ENCODE data around the gene JCAD. TPM values are rescaled to one million over a fixed set of nuclear protein-coding genes. Genes with fewer than 3 reads are reported as not detected.

Gene JCAD
- total and polyA plus RNA-seq, 9 of the 15 experiments (the other 6 are each of a cell fraction or from before 2014, with no cell fraction given), result not detected

GRCh38 chr10:30050411-30050810, 9.0 kb downstream of the JCAD start:
- FAIRE-seq (no peak), ATAC-seq (no peak), DNase-seq (ENCODE audit: extremely low read depth in 1 of 4, low spot score in 3 of 4) (no peak)
- no TSS peak for BruUV-seq (replicated peaks)
- intact Hi-C loops (cut with micrococcal nuclease) (no loop called here), in situ Hi-C loops (cut with MboI) (no loop called here)
- CTCF ChIA-PET (ENCODE audit: low intra/inter-chr PET ratio), result no interaction called here
- Histone ChIP-seq H3K27ac (ENCODE audit: extremely low read depth, low read depth, low read length) (no peak overlapping the region), H3K36me3 (ENCODE audit: control insufficient read depth, insufficient read depth, low read length) (no peaks in the 10 kb centered on the region), H4K20me1 (replicated peaks; ENCODE audit: control insufficient read depth, insufficient read depth, low read length) (no peaks in the 10 kb centered on the region), H3K4me3 (no peak overlapping the region), H3K27me3 (ENCODE audit: control insufficient read depth in 2 of 2, insufficient read depth in 2 of 2, low read length in 2 of 2) (peaks cover 16 to 36% of the 10 kb centered on the region in 2 experiments), H3K9me3 (replicated peaks; ENCODE audit: control insufficient read depth, insufficient read depth, low read depth, low read length) (no peaks in the 10 kb centered on the region), H3K9me1 (ENCODE audit: control insufficient read depth, insufficient read depth, low read length) (no peaks in the 10 kb centered on the region), H3K4me2 (ENCODE audit: insufficient read depth, low read length) (no peak overlapping the region), H3K9ac (ENCODE audit: insufficient read depth in 1 of 2, low read depth in 2 of 2, low read length in 2 of 2) (no peak overlapping the region), H2AFZ (ENCODE audit: low read depth, low read length) (no peak overlapping the region), H3K4me1 (replicated peaks in 1 of 2; ENCODE audit: control insufficient read depth in 2 of 2, insufficient read depth in 2 of 2, low read length in 2 of 2) (peaks cover 0 to 4% of the 10 kb centered on the region in 2 experiments; a peak in 1 of 5 replicates), H3K79me2 (ENCODE audit: control insufficient read depth, insufficient read depth, low read length) (no peaks in the 10 kb centered on the region)
- POLR2A ChIA-PET, result interaction anchor here (1.0 kb wide), 1 partner anchor 8 kb away, joined by 3 read pairs; no protein-coding TSS in a partner anchor
- WGBS (ENCODE audit: insufficient coverage, low coverage, missing lambda C conversion rate), result 0% methylated on average over 3 of the region's 3 CpGs
- TF ChIP-seq BCLAF1 (IDR thresholded peaks at IDR 0.05; ENCODE audit: borderline replicate concordance in 1 of 2, control insufficient read depth in 1 of 2, low read depth in 2 of 2, low read length in 1 of 2) (no peak), MGA (IDR thresholded peaks at IDR 0.05) (no peak), RNF2 (IDR thresholded peaks at IDR 0.05) (no peak), TRIM28 (IDR thresholded peaks at IDR 0.05) (no peak), KLF16 (IDR thresholded peaks at IDR 0.05) (no peak), SIRT6 (IDR thresholded peaks at IDR 0.05; ENCODE audit: low read depth, low read length) (no peak), RFX1 (IDR thresholded peaks at IDR 0.05) (no peak), SIN3A (IDR thresholded peaks at IDR 0.05; ENCODE audit: borderline replicate concordance in 2 of 2, control insufficient read depth in 1 of 2, low read depth in 2 of 2, low read length in 2 of 2) (no peak), RBM34 (IDR thresholded peaks at IDR 0.05; ENCODE audit: borderline replicate concordance, insufficient read depth, low read length) (no peak)

All from K562 (cell line).